ENCODE results near the gene GPR137C.

Gene GPR137C, protein sequence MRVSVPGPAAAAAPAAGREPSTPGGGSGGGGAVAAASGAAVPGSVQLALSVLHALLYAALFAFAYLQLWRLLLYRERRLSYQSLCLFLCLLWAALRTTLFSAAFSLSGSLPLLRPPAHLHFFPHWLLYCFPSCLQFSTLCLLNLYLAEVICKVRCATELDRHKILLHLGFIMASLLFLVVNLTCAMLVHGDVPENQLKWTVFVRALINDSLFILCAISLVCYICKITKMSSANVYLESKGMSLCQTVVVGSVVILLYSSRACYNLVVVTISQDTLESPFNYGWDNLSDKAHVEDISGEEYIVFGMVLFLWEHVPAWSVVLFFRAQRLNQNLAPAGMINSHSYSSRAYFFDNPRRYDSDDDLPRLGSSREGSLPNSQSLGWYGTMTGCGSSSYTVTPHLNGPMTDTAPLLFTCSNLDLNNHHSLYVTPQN

GRCh38 chr14:52552063-52552988 is at the start of gene GPR137C, which contains the start of gene TXNDC16:
Gene GPR137C, plus strand, starts transcription at chr14:52552836. Its CDS starts 312 bp downstream, at chr14:52553148.
Gene TXNDC16, minus strand, starts transcription at chr14:52552505. Its CDS starts 8,948 bp downstream, at chr14:52543557.
- peak; percentile 100 for DNase-seq

DNA sequence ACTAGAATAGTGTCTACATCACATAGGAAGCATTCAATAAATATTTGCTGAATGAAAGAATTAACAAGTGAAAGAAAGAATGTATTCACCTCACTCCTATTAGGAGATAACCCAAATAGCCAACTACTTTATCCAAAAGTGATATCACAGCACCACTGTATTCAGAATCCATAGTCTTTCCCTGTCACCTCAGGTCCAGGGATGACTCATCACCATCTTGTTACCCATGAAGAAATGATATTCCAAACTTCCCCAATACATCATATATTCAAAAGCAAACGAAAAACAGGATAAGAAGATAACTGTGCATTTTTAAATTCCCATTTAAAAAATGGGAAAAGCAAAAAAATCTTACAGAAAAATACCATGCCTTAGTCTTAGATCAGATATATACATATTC is 39.4 kb upstream of the GPR137C start:
- DNase-seq = no peak

- no peak for DNase-seq
These were observed 38.4 kb upstream of the GPR137C start for GRCh38 chr14:52514046-52514811.

DNA sequence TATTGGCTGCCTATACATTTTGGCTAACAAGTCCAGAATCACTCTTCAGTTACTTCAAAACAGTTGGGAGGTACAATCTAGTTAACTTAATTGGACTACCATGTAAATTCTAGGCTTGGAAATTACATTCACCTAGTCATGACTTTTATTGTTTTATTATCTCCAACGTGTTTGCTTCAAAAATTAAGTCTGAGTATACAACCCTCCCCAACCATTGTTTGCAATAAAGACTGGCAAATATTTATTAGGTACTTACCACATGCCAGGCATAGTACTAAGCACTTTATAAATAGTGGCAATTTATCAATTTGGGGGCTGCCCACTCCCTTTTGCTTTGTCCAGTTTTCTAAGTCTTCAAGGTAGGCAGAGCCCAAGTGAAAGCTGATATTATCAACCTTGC is 30.6 kb upstream of the GPR137C start:
- DNase-seq = no peak

DNA sequence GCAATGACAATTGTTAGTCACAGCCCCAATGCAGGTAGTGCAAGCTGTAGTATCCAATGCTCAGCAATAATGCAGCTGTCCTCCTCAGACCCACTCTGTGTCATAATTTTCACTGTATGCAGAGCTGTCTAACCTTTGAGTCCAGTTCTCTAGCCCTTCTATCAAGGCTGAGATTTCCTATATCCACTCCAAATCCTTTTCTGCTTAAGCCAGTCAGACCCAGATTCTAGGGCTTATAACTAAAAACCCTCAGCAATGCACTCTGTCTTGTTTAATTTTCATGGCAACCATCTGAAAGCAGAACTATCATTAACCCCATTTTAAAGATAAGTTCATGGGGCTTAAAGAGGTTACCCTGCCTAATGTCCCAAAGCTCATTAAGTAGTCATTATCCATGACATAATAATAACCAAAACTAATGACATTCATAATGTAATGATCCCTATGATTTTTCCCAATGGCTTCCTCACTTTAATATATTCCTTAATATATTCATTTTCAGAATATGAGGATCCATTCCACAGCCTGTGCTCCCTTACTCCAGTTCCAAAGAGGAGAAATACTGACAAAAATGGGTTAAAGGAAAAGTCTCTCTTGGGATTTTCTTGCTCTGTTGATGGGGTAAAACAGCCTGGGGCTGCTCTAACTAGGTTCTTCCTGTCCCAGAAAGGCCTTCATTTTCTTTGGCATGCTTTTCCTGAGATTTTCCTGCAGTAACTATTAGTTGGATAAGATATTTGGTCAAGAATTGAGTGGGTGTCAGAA is 29.9 kb upstream of the GPR137C start:
- no peak for DNase-seq

- no peak for DNase-seq
These were observed 25.6 kb upstream of the GPR137C start for GRCh38 chr14:52527052-52527451.

- no peak for DNase-seq
These were observed 21.2 kb upstream of the GPR137C start for GRCh38 chr14:52531481-52531880.

- no peak for DNase-seq
These were observed 16.4 kb upstream of the GPR137C start for GRCh38 chr14:52536269-52536668.

DNA sequence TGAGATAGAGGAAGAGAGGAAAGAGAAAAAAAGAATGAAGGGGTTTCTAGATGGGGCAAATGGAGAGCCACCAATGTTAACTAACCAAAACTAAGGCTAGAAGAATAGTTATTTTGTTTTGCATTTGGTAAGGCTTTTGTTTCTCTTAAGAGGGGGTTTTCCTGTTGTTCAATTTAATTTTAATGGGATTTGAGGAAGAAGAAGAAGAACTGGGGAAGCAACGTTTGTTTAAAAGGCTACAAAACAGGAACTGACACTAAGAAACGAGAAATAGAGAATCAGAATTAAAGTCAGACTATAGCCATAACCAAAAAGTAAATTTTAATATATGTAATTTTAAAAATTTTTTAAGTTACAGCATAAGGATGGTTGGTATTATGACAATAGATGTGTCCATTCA is 14.0 kb upstream of the GPR137C start:
- peak; percentile 56 for DNase-seq

DNA sequence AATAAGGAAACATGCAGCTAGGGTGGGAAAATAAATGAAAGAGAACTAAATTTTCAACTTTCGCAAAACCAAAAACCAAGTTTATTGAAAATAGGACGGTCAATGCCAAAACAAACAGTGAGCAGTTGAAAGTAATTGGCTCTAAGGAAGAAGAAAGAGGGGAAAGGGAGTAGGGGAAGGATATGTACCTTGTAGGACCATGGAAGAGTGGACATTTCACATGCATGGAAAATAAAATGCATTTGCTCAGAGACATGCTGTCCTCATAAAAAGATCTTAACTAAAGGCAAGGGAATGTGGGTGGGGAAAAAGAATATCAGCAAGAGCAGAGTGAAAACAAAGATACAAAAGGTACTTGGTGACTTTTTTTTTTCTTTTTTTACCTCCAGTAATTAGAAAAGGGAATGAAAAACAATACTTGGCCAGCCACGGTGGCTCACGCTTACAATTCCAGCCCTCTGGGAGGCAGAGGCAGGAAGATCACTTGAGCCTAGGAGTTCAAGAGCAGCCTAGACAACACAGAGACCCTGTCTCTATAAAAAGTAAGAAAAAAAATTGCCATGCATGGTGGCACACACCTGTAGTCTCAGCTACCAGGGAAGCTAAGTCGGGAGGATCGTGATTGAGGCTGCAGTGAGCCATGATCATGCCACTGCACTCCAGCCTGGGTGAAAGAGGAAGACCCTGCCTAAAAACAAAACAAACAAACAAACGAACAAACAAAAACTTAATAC is 6.9 kb upstream of the GPR137C start:
- DNase-seq = no peak

- DNase-seq = no peak
These were observed 6.3 kb upstream of the GPR137C start for GRCh38 chr14:52546318-52546670.

DNA sequence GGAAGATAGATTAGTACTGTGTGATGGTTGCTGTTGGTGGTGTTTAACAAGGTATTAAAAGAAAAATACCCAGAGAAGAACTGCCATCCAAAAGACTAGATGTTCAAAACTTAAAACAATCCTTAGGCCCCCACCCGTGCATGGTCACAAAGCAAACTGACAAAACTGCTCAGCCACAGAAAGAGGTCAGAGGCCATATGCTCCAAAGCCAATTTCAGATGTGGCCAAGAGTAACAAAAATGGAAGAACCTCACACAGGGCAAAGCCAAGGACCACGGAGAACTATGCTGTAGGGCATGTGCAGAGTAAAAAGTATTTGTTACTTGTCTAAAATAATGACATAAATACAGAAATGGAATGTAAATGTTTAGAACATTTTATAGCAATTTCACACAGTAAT is 5.6 kb upstream of the GPR137C start:
- no peak for DNase-seq

DNA sequence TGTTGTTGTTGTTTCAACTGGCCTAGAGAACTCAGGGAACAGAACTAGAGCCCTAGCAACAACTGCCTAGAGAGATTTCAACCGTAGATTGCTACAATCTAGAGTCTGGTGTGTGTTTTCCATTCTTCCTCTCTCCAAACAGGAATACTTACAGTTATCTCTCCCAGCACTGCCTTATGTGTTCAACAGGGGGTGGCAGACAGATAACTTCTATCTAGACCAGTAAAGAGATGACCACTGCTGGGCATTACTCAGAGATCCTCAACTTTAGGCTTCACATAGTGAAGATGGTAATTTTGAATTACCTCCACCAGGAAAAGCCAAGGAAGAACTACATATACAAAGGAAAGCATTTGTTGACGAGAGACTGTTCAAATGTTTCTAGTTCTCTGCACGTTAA is 5.1 kb upstream of the GPR137C start:
- no peak for DNase-seq

GRCh38 chr14:52550661-52551060 is 2.0 kb upstream of the GPR137C start:
- DNase-seq = no peak

GRCh38 chr14:52551205-52551604 is 1.4 kb upstream of the GPR137C start:
- DNase-seq = no peak

GRCh38 chr14:52551696-52552062 is 957 bp upstream of the GPR137C start:
- peak; percentile 29 for DNase-seq

GRCh38 chr14:52553002-52553670 is 500 bp downstream of the GPR137C start:
- peak; percentile 10 for DNase-seq

DNA sequence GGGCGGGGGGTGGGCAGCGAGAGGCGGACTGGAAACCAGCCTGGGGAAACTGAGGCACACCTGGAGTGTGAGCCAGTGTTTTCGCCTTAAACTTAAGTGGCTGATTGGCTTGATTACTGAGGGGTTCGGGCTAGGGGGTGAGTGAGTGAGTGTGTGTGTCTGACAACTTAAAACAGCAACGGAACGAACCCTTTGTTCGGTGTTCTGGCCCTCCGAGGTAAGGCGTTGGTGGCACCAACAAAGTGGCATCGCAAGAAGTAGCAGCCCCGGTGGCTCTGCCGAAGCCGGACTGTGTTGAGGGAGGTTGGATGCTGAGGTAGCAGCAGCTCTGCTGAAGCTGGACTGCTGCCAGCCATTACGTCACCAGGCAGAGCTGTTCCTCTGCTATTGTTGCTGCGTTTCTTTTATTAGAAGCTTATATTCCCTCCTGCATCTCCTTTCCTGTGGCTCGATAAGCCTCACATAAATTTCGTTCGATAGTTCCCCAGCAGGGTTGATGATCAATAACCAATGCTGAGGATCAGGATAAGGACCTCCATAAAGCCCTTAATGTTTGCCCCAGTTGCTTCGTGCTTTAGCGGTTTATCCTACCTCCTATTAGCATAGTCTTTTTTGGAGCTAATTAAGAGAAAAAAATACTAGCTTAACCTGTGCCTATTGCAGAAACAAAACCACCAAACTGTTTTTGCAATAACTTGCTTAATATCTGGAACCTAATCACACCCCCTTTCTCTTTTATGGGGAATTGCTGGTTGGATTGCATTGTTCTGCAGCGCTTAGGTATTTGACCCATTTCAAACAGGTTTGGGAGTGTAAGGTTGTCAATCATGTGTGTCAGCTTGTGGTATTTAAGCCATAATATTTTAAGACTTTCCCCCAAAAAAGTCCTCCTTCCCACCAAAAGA is 1.3 kb downstream of the GPR137C start:
- DNase-seq = peak; percentile 81

DNA sequence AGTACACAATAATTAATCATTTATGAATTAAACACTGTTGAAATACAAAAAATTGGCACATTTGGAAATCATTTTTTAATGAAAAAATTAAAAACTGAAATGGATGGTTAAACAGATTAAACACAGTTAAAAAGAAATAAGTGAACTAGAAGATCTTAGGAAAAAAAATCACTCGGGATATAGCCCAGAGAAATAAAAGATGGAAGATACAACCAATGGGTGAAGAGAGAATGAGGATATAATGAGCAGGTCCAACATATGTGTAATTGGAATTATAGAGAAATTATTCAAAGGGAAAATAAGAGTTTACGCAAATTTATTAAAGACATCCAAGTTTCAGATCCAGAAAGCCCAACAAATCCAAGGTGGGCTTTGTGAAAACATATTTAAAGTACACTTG is 6.1 kb downstream of the GPR137C start:
- DNase-seq = no peak

DNA sequence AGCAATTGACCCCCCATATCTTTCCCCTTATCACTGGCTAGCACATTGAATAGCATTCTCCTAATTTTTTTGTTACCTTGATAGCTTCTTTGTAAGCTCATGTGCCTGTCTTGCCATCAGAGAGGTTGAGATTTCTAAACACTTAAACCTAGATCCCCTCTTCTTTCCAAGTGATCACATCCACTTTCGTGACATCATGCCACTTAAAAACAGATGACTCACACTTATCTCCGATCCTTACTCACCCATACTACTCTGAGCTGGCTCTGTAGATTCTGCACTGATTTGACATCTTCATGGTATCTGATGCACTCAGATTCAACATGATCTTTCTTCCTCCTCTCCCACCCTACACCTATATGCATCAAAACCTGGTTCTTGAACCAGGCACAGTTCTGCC is 10.5 kb downstream of the GPR137C start:
- DNase-seq = no peak

Data from inflammatory macrophage treated with lipopolysaccharide for 4 hours (primary cell).